K562 (cell line): Measurements from ENCODE around the gene NRP1. TPM values are rescaled to one million over a fixed set of nuclear protein-coding genes. Genes with fewer than 3 reads are reported as not detected.

ENCODE experiments used
- ATAC-seq: fragments of 200-7000 bp; cut with Tn5 transposase; 3 replicates; pipeline ENCODE4 v1.9.1; 2020; ENCODE audit warnings: moderate library complexity
- BruUV-seq: library from RNA; stranded (reverse); fragments of 400-500 nt; replicated peaks from 2 replicates; lab custom pipeline; 2021; lab: Mats Ljungman, UMichigan
- CTCF ChIA-PET: fragments of 300-600 bp; formaldehyde crosslinking; extraction: SDS; loops from one replicate; lab custom pipeline; 2021; ENCODE audit warnings: low intra/inter-chr PET ratio; lab: Yijun Ruan, JAX
- POLR2A ChIA-PET: fragments of 300-600, 350-650 bp; sonication (Branson Sonifier 250); formaldehyde crosslinking; extraction: SDS; loops from one replicate; lab custom pipeline; 2021; ENCODE audit warnings: antibody characterized with exemption, inconsistent platforms; lab: Yijun Ruan, JAX
- DNase-seq, 4 experiments: peaks; one replicate each; pipeline versions ENCODE4 v3.0.0 to v3.0.0-alpha.2; 2011 to 2018; ENCODE audit warnings: low spot score in 3 of 4, mixed read lengths in 3 of 4; ENCODE audit errors: extremely low read depth in 1 of 4
- FAIRE-seq: peaks from 2 replicates; lab custom pipeline; 2011; peaks lifted over from hg19 to GRCh38; lab: Jason Lieb, UNC
- H2AFZ ChIP-seq: 2 replicates; pipeline ENCODE4 v1.6.0; 2011; ENCODE audit warnings: low read depth, low read length, control low read depth, inconsistent platforms
- H3K27ac ChIP-seq: fragments of 200-600 bp; 3 replicates; pipeline ENCODE4 v1.8.0; 2011; ENCODE audit warnings: low read depth, mild to moderate bottlenecking, control low read depth, inconsistent platforms, low read length, moderate library complexity, mixed read lengths; ENCODE audit errors: extremely low read depth
- H3K27me3 ChIP-seq, 2 experiments: fragments of 300-600 bp in 1 of 2; 2 replicates in 1 of 2; 3 replicates in 1 of 2; pipeline versions ENCODE4 v1.6.0 to v1.8.0; 2011; ENCODE audit warnings: inconsistent platforms in 2 of 2, low read length in 2 of 2, mild to moderate bottlenecking in 1 of 2, mixed read lengths in 1 of 2, moderate library complexity in 1 of 2; ENCODE audit not compliant: control insufficient read depth in 2 of 2, insufficient read depth in 2 of 2
- H3K36me3 ChIP-seq: fragments of 300-600 bp; 3 replicates; pipeline ENCODE4 v1.8.0; 2011; ENCODE audit warnings: mild to moderate bottlenecking, low read length, inconsistent platforms; ENCODE audit not compliant: control insufficient read depth, insufficient read depth
- H3K4me1 ChIP-seq, 2 experiments: fragments of 200-600 bp in 1 of 2; replicated peaks in 1 of 2; 2 replicates in 1 of 2; 3 replicates in 1 of 2; pipeline versions ENCODE4 v1.5.1 to v1.8.0; 2011; ENCODE audit warnings: inconsistent platforms in 2 of 2, low read length in 2 of 2, mild to moderate bottlenecking in 1 of 2, mixed read lengths in 1 of 2, moderate library complexity in 1 of 2; ENCODE audit not compliant: control insufficient read depth in 2 of 2, insufficient read depth in 2 of 2
- H3K4me2 ChIP-seq: 2 replicates; pipeline ENCODE4 v1.6.1; 2011; ENCODE audit warnings: low read length, control low read depth, inconsistent platforms, mixed read lengths; ENCODE audit not compliant: insufficient read depth
- H3K4me3 ChIP-seq: fragments of 200-600 bp; sonication (generic), shearing (Covaris generic); 2 replicates; pipeline ENCODE4 v1.5.1; 2016; ENCODE audit warnings: control low read depth, inconsistent platforms
- H3K79me2 ChIP-seq: fragments of 200-600 bp; 3 replicates; pipeline ENCODE4 v1.8.0; 2011; ENCODE audit warnings: low read length, inconsistent platforms; ENCODE audit not compliant: control insufficient read depth, insufficient read depth
- H3K9ac ChIP-seq, 2 experiments: 2 replicates each; pipeline versions ENCODE4 v1.6.0 to v1.6.1; 2011; ENCODE audit warnings: low read depth in 2 of 2, low read length in 2 of 2, control low read depth in 1 of 2, inconsistent platforms in 1 of 2, mild to moderate bottlenecking in 1 of 2, mixed read lengths in 1 of 2; ENCODE audit not compliant: insufficient read depth in 1 of 2
- H3K9me1 ChIP-seq: one replicate; pipeline ENCODE4 v1.6.0; 2011; ENCODE audit warnings: inconsistent platforms, mild to moderate bottlenecking, low read length, moderate library complexity; ENCODE audit not compliant: control insufficient read depth, insufficient read depth
- H3K9me3 ChIP-seq: replicated peaks from 2 replicates; pipeline ENCODE4 v1.5.1; 2011; ENCODE audit warnings: low read depth, low read length, inconsistent platforms; ENCODE audit not compliant: control insufficient read depth, insufficient read depth
- H4K20me1 ChIP-seq: replicated peaks from 2 replicates; pipeline ENCODE4 v1.6.1; 2011; ENCODE audit warnings: low read length, inconsistent platforms, mixed read lengths; ENCODE audit not compliant: control insufficient read depth, insufficient read depth
- CBFA2T2 ChIP-seq: fragments of 450-650 bp; conservative IDR thresholded peaks from 2 replicates; pipeline ENCODE4 v1.6.1; 2017; ENCODE audit warnings: mild to moderate bottlenecking
- CHD4 ChIP-seq: fragments of 200-600 bp; sonication (generic); IDR thresholded peaks from 3 replicates; pipeline ENCODE4 v1.6.1; 2012; ENCODE audit warnings: low read depth, mild to moderate bottlenecking, mixed read lengths, low read length, inconsistent platforms; ENCODE audit not compliant: insufficient read depth, insufficient replicate concordance, poor library complexity, severe bottlenecking
- NCOR1 ChIP-seq: fragments of 450-650 bp; IDR thresholded peaks from 2 replicates; pipeline ENCODE4 v1.6.1; 2016; ENCODE audit warnings: mild to moderate bottlenecking, moderate library complexity
- YY1 ChIP-seq, 3 experiments: IDR thresholded peaks; 2 replicates each; pipeline ENCODE4 v1.6.1; 2011; ENCODE audit warnings: low read length in 2 of 3, mild to moderate bottlenecking in 2 of 3, moderate library complexity in 2 of 3, borderline replicate concordance in 1 of 3, control low read depth in 1 of 3, low read depth in 1 of 3; ENCODE audit not compliant: insufficient read depth in 3 of 3, insufficient replicate concordance in 2 of 3, control insufficient read depth in 1 of 3, insufficient read length in 1 of 3; ENCODE audit errors: extremely low read depth in 1 of 3
- ZNF143 ChIP-seq: sonication (generic); formaldehyde crosslinking; IDR thresholded peaks from 2 replicates; pipeline ENCODE4 v1.9.0; 2022; ENCODE audit warnings: mild to moderate bottlenecking, missing genetic modification reagents
- ZNF175 ChIP-seq: fragments of 200-800 bp; sonication (Bioruptor generic); IDR thresholded peaks from 2 replicates; pipeline ENCODE4 v1.6.1; 2016; ENCODE audit warnings: low read depth, mild to moderate bottlenecking, missing genetic modification characterization, missing compliant biosample characterization
- ZNF79 ChIP-seq: fragments of 250-450 bp; sonication (Bioruptor Pico); IDR thresholded peaks from 2 replicates; pipeline ENCODE4 v1.4.0; 2020; ENCODE audit warnings: low read depth, mild to moderate bottlenecking, moderate library complexity
- WGBS: fragments of 100-300 bp; shearing (Covaris generic); methylation state at CpG from one replicate; pipeline ENCODE4 v1.1.6; 2016; ENCODE audit warnings: low coverage, mixed read lengths; ENCODE audit not compliant: insufficient coverage; ENCODE audit errors: missing lambda C conversion rate; 5-methylcytosine and 5-hydroxymethylcytosine counted together
- in situ Hi-C: fragments of 300-500 bp; cut with MboI; formaldehyde crosslinking; loops from 4 replicates; pipeline ENCODE4 v1.15.0; 2018; ENCODE audit warnings: inconsistent platforms, mixed read lengths
- intact Hi-C: fragments of 100-400 bp; cut with micrococcal nuclease; formaldehyde crosslinking; loops from 2 replicates; pipeline ENCODE4 v1.14.2; 2022
- polyA plus RNA-seq, 8 experiments: library from polyadenylated mRNA; depleted of rRNA in 4 of 8; stranded (reverse) in 5 of 8; unstranded in 3 of 8; fragments of >200 nt; fragmentation: Nextera tagmentation in 2 of 8; fragmentation: Illumina TruSeq in 1 of 8; extraction: Ambion mirVana in 2 of 8; extraction: Trizol in 1 of 8; gene quantifications; 2 replicates each; pipeline versions ENCODE4 v1.2.1 to v1.2.3, GENCODE V29; 2011 to 2014; ENCODE audit warnings: inconsistent platforms in 1 of 8, missing spikeins in 1 of 8
- total RNA-seq, 7 experiments: library from RNA; depleted of rRNA in 6 of 7; stranded (reverse); fragments of >200 nt in 6 of 7; fragmentation: Illumina TruSeq in 2 of 7; extraction: Trizol in 2 of 7; gene quantifications; 2 replicates each; pipeline versions ENCODE4 v1.2.1 to v1.2.3, GENCODE V29; 2011 to 2021; ENCODE audit warnings: low replicate concordance in 1 of 7
- TF ChIP-seq, protein P1 (sequence below): fragments of 250-450 bp; sonication (Bioruptor Pico); IDR thresholded peaks from 2 replicates; pipeline ENCODE4 v1.6.1; 2021; ENCODE audit warnings: mild to moderate bottlenecking
- TF ChIP-seq, protein P2 (sequence below): fragments of 250-450 bp; sonication (Bioruptor Pico); IDR thresholded peaks from 2 replicates; pipeline ENCODE4 v1.5.0; 2021; ENCODE audit warnings: mild to moderate bottlenecking, moderate library complexity

NRP1 gene
- total and polyA plus RNA-seq, 9 of the 15 experiments (the other 6 are each of a cell fraction or from before 2014, with no cell fraction given): 0.01 to 0.38 (median 0.04) TPM; not detected in 5

- Histone ChIP-seq H3K27me3 (no peaks in the 10 kb centered on the region), H3K4me3 (no peak overlapping the region), H3K4me1 (no peaks in the 10 kb centered on the region), H3K4me2 (no peak overlapping the region), H3K36me3 (no peaks in the 10 kb centered on the region), H3K9me3 (no peaks in the 10 kb centered on the region), H4K20me1 (no peaks in the 10 kb centered on the region), H3K9me1 (no peaks in the 10 kb centered on the region), H2AFZ (no peak overlapping the region), H3K79me2 (no peaks in the 10 kb centered on the region), H3K9ac (no peak overlapping the region), H3K27ac (no peak overlapping the region)
- ATAC-seq: no peak
- in situ Hi-C loops: no loop called here
- TF ChIP-seq CBFA2T2 (no peak), ZNF79 (CRISPR knock-in tag) (no peak), CHD4 (no peak)
- DNase-seq: no peak
- POLR2A ChIA-PET: no interaction called here
- intact Hi-C loops: no loop called here
- CTCF ChIA-PET: no interaction called here
- BruUV-seq: no TSS peak
- FAIRE-seq: no peak
- WGBS: 0% methylated on average over 1 of the region's 2 CpGs
Measured at GRCh38 chr10:33355274-33355673, 20.8 kb upstream of the NRP1 start.

DNA sequence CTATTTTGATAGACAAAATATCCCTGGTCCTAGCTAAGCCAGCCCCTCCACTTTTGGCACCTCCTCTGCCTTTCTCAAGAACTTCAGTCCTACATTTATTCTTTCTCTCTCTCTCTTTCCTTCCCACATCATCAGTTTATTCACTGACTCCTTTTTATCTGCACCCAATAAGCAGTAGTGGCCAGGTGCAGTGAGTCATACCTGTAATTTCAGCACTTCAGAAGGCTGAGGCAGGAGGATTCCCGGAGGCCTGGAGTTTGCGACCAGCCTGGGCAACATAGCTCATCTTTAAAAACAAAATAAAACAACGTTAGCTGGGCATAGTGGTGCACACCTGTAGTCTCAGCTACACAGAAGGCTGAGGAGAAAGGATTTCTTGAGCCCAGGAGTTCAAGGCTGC is 19.4 kb upstream of the NRP1 start:
- in situ Hi-C loops: no loop called here
- no peak overlapping the region for H3K4me2 ChIP-seq
- TF ChIP-seq ZNF143: no peak
- TF ChIP-seq, protein P1, sequence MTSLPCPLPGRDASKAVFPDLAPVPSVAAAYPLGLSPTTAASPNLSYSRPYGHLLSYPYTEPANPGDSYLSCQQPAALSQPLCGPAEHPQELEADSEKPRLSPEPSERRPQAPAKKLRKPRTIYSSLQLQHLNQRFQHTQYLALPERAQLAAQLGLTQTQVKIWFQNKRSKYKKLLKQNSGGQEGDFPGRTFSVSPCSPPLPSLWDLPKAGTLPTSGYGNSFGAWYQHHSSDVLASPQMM (CRISPR knock-in tag): no peak
- no peak for TF ChIP-seq YY1 (IDR thresholded peaks at IDR 0.05; ENCODE audit: borderline replicate concordance in 1 of 3, control insufficient read depth in 1 of 3, extremely low read depth in 1 of 3, insufficient read depth in 3 of 3, insufficient read length in 1 of 3, insufficient replicate concordance in 2 of 3, low read depth in 1 of 3, low read length in 2 of 3)
- TF ChIP-seq, protein P2, sequence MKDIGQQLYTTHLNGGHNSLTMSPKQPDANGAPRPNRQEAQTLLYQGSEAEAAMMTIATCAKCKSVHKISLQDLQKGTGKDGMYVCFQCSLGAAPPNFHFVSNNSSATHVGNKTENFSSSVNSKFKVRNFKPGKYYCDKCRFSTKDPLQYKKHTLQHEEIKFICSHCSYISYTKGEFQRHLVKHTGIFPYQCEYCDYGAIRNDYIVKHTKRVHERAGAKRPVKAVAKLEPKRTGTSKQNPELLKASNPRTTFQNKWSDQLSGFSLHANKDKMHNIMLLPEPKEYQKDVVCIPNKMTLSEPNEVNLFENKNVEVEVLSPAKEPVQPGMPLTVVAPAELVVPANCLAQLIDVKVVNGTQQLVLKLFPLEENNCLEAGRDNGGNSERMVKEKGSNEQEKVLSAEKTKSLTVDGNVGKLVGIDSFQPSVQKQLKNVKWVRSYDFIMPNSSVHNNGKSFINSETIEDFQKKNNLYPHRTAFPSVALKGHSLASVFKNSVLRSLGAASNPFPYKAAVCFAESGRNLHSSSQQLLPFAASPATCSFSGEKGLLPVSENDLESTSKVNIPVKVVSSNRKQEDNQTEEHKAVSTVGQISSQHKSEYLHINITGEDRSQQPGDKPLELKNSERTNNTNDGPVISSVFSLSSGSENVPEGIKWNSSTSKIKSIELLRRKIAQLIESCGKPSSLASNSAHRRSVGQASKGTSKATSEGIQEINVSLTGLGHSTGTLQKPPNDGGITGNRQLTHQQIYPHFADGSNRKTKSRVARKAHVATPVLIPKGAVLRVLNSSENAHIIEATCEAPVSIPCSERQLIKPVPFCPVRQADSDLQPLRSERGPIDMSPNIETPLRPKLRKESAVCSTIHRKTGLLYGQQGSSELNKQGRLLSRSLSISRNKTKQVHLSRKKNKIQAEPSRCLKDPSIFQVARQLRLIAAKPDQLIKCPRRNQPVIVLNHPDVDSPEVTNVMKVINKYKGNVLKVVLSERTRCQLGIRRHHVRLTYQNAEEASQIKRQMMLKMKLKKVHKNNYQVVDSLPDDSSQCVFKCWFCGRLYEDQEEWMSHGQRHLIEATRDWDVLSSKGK (CRISPR knock-in tag): no peak
- no peak for TF ChIP-seq ZNF175 (CRISPR knock-in tag)
- TF ChIP-seq NCOR1: no peak

More for the DNA sequence above, 19.4 kb upstream of the NRP1 start:
- Histone ChIP-seq H3K79me2 (no peaks in the 10 kb centered on the region), H2AFZ (no peak overlapping the region), H3K27ac (no peak overlapping the region), H3K36me3 (no peaks in the 10 kb centered on the region), H3K9me3 (no peaks in the 10 kb centered on the region), H3K4me3 (no peak overlapping the region), H3K4me1 (no peaks in the 10 kb centered on the region), H3K9me1 (no peaks in the 10 kb centered on the region), H4K20me1 (no peaks in the 10 kb centered on the region), H3K27me3 (no peaks in the 10 kb centered on the region), H3K9ac (no peak overlapping the region)
- POLR2A ChIA-PET: no interaction called here
- BruUV-seq: no TSS peak
- CTCF ChIA-PET: no interaction called here
- 0% methylated on average over 3 of the region's 3 CpGs for WGBS
- no peak for FAIRE-seq
- intact Hi-C loops: no loop called here
- DNase-seq: no peak
- no peak for ATAC-seq
